Neuronal stem cell (in vitro differentiated cells): ENCODE measurements around the gene CD52.
A peak's percentile ranks its signal among the peaks of the same experiment; 100 is the strongest.

Experiments used
- DNase-seq: peaks from one replicate; pipeline ENCODE4 v3.0.0-alpha.2; 2013; ENCODE audit warnings: low spot score
- H2AFZ ChIP-seq: one replicate; pipeline ENCODE4 v1.6.1; 2013; ENCODE audit warnings: mild to moderate bottlenecking, low read length, inconsistent platforms
- H2AK5ac ChIP-seq: 2 replicates; pipeline ENCODE4 v1.6.1; 2013; ENCODE audit warnings: low read depth, mild to moderate bottlenecking, inconsistent platforms, low read length, moderate library complexity, mixed read lengths
- H2BK120ac ChIP-seq: 2 replicates; pipeline ENCODE4 v1.6.1; 2013; ENCODE audit warnings: low read depth, mild to moderate bottlenecking, inconsistent platforms, low read length, moderate library complexity, mixed read lengths
- H2BK12ac ChIP-seq: one replicate; pipeline ENCODE4 v1.6.1; 2013; ENCODE audit warnings: low read length, inconsistent platforms
- H2BK15ac ChIP-seq: 2 replicates; pipeline ENCODE4 v1.6.1; 2013; ENCODE audit warnings: mild to moderate bottlenecking, low read length, inconsistent platforms, mixed read lengths
- H2BK5ac ChIP-seq: one replicate; pipeline ENCODE4 v1.6.1; 2013; ENCODE audit warnings: inconsistent platforms, mild to moderate bottlenecking, low read length, moderate library complexity
- H3K14ac ChIP-seq: one replicate; pipeline ENCODE4 v1.6.1; 2013; ENCODE audit warnings: low read length, inconsistent platforms
- H3K18ac ChIP-seq: 2 replicates; pipeline ENCODE4 v1.6.1; 2013; ENCODE audit warnings: low read length, inconsistent platforms
- H3K23ac ChIP-seq: 2 replicates; pipeline ENCODE4 v1.6.1; 2013; ENCODE audit warnings: low read depth, mild to moderate bottlenecking, mixed read lengths, low read length, inconsistent platforms; ENCODE audit not compliant: poor library complexity
- H3K27ac ChIP-seq: replicated peaks from 3 replicates; pipeline ENCODE4 v1.5.1; 2013; ENCODE audit warnings: low read length, inconsistent platforms
- H3K27me3 ChIP-seq, 3 experiments: 2 replicates each; pipeline ENCODE4 v1.6.1; 2013; ENCODE audit warnings: low read length in 3 of 3, mild to moderate bottlenecking in 2 of 3, inconsistent platforms in 1 of 3, low read depth in 1 of 3, mixed read lengths in 1 of 3, moderate library complexity in 1 of 3; ENCODE audit not compliant: control insufficient read depth in 3 of 3, insufficient read depth in 3 of 3
- H3K36me3 ChIP-seq, 2 donors: replicated peaks in 1 of 2; 2 replicates each; pipeline ENCODE4 v1.6.1; 2013; ENCODE audit warnings: low read length in 2 of 2; ENCODE audit not compliant: control insufficient read depth in 2 of 2, insufficient read depth in 2 of 2
- H3K4ac ChIP-seq: 2 replicates; pipeline ENCODE4 v1.6.1; 2013; ENCODE audit warnings: inconsistent platforms, mild to moderate bottlenecking, low read length, moderate library complexity
- H3K4me1 ChIP-seq, 2 donors: 1 replicate in 1 of 2; 2 replicates in 1 of 2; pipeline ENCODE4 v1.6.1; 2013; ENCODE audit warnings: low read length in 2 of 2, low read depth in 1 of 2; ENCODE audit not compliant: control insufficient read depth in 2 of 2, insufficient read depth in 1 of 2
- H3K4me2 ChIP-seq: one replicate; pipeline ENCODE4 v1.6.1; 2013; ENCODE audit warnings: mild to moderate bottlenecking, low read length, inconsistent platforms; ENCODE audit not compliant: insufficient read depth, poor library complexity, severe bottlenecking
- H3K4me3 ChIP-seq, 2 donors: 2 replicates each; pipeline ENCODE4 v1.5.1; 2013; ENCODE audit warnings: low read length in 2 of 2, mild to moderate bottlenecking in 2 of 2, inconsistent platforms in 1 of 2, moderate library complexity in 1 of 2
- H3K79me1 ChIP-seq: one replicate; pipeline ENCODE4 v1.6.1; 2013; ENCODE audit warnings: low read depth, mild to moderate bottlenecking, inconsistent platforms, low read length, moderate library complexity
- H3K9ac ChIP-seq: one replicate; pipeline ENCODE4 v1.6.1; 2013; ENCODE audit warnings: mild to moderate bottlenecking, low read depth, low read length, inconsistent platforms; ENCODE audit not compliant: poor library complexity
- H3K9me3 ChIP-seq, 2 donors: replicated peaks in 1 of 2; 2 replicates each; pipeline versions ENCODE3 to v1.6.1; 2013; ENCODE audit warnings: low read length in 2 of 2, mild to moderate bottlenecking in 2 of 2, inconsistent platforms in 1 of 2, low read depth in 1 of 2, mixed read lengths in 1 of 2, moderate library complexity in 1 of 2; ENCODE audit not compliant: control insufficient read depth in 2 of 2, insufficient read depth in 1 of 2
- H4K8ac ChIP-seq: one replicate; pipeline ENCODE4 v1.6.1; 2013; ENCODE audit warnings: low read depth, mild to moderate bottlenecking, inconsistent platforms, low read length, moderate library complexity
- H4K91ac ChIP-seq: one replicate; pipeline ENCODE4 v1.6.1; 2013; ENCODE audit warnings: low read length, low read depth, mild to moderate bottlenecking, inconsistent platforms; ENCODE audit not compliant: poor library complexity
- WGBS, 2 donors: extraction: QIAGEN DNeasy Blood & Tissue Kit; methylation state at CpG; one replicate each; pipeline ENCODE4 v1.1.7; 2013; ENCODE audit warnings: missing lambda C conversion rate in 2 of 2, mixed read lengths in 1 of 2; ENCODE audit not compliant: insufficient read length in 2 of 2, insufficient replicate concordance in 1 of 2; ENCODE audit errors: extremely low coverage in 2 of 2; 5-methylcytosine and 5-hydroxymethylcytosine counted together

CD52 gene

GRCh38 chr1:26274801-26275425, 42.8 kb upstream of the CD52 start:
- no peak overlapping the region for H3K18ac ChIP-seq
- no peak for DNase-seq
- H3K4me2 ChIP-seq = no peak overlapping the region
- H3K27me3 ChIP-seq = no peaks in the 10 kb centered on the region
- no peak overlapping the region for H2AK5ac ChIP-seq
- H3K9ac ChIP-seq = no peak overlapping the region
- peaks cover 2% of the 10 kb centered on the region for H3K79me1 ChIP-seq
- no peak overlapping the region for H3K27ac ChIP-seq
- no peak overlapping the region for H2BK12ac ChIP-seq
- H4K91ac ChIP-seq = no peak overlapping the region
- H3K14ac ChIP-seq = no peak overlapping the region
- H2BK120ac ChIP-seq = no peak overlapping the region
- H2BK15ac ChIP-seq = no peak overlapping the region
- peaks cover 59 to 84% of the 10 kb centered on the region in 2 donors for H3K36me3 ChIP-seq
- WGBS, 2 donors = no CpG with 5 or more reads among the region's 11 CpGs
- no peak overlapping the region for H2AFZ ChIP-seq
- no peak overlapping the region for H3K23ac ChIP-seq
- H3K4ac ChIP-seq = no peak overlapping the region
- H4K8ac ChIP-seq = no peak overlapping the region
- H3K4me3 ChIP-seq = no peak overlapping the region
- H2BK5ac ChIP-seq = no peak overlapping the region
- peaks cover 0 to 4% of the 10 kb centered on the region in 2 donors for H3K9me3 ChIP-seq
- peaks cover 5 to 8% of the 10 kb centered on the region in 2 donors for H3K4me1 ChIP-seq

- Histone ChIP-seq H3K9ac (no peak overlapping the region), H2BK5ac (no peak overlapping the region), H3K4me1 (peaks cover 9 to 14% of the 10 kb centered on the region in 2 donors), H3K23ac (no peak overlapping the region), H2AK5ac (no peak overlapping the region), H3K27me3 (no peaks in the 10 kb centered on the region), H3K27ac (no peak overlapping the region), H3K9me3 (no peaks in the 10 kb centered on the region), H3K4me3 (no peak overlapping the region), H4K8ac (no peak overlapping the region), H3K4ac (no peak overlapping the region), H3K79me1 (peaks cover 4% of the 10 kb centered on the region), H4K91ac (no peak overlapping the region), H2BK120ac (no peak overlapping the region), H3K4me2 (no peak overlapping the region), H3K18ac (no peak overlapping the region), H2AFZ (peak overlapping the region; percentile 24), H3K36me3 (peaks cover 53 to 79% of the 10 kb centered on the region in 2 donors), H2BK12ac (no peak overlapping the region), H2BK15ac (no peak overlapping the region), H3K14ac (no peak overlapping the region)
- peak; percentile 76 for DNase-seq
- no CpG with 5 or more reads among the region's 3 CpGs for WGBS, 2 donors
Measured at GRCh38 chr1:26275580-26276431, 42.0 kb upstream of the CD52 start.

DNA sequence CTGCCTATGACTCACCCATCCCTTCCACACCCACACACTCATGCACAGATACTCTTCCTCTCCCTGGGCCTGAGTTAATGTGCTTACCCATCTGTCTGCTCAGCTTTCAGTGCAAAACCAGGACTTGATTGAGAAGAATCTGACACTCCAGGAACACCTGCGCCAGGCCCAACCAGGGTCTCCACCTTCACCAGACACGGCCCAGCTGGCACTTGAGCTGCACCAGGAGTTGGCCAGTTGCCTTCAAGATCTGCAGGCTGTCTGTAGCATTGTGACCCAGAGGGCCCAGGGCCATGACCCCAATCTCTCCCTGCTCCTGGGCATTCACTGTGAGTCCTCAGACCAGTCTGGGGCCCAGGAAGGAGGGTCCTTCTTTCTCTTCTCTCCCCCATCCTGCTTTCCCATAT, 41.3 kb upstream of the CD52 start:
- Histone ChIP-seq H2AFZ (no peak overlapping the region), H3K9me3 (no peaks in the 10 kb centered on the region), H3K27ac (no peak overlapping the region), H3K79me1 (peaks cover 4% of the 10 kb centered on the region), H3K9ac (no peak overlapping the region), H2BK12ac (no peak overlapping the region), H3K27me3 (no peaks in the 10 kb centered on the region), H2BK15ac (no peak overlapping the region), H3K4me2 (no peak overlapping the region), H3K36me3 (peaks cover 48 to 78% of the 10 kb centered on the region in 2 donors), H4K8ac (no peak overlapping the region), H2BK120ac (no peak overlapping the region), H3K4ac (no peak overlapping the region), H3K4me3 (no peak overlapping the region), H3K18ac (no peak overlapping the region), H2AK5ac (no peak overlapping the region), H4K91ac (no peak overlapping the region), H2BK5ac (no peak overlapping the region), H3K4me1 (peaks cover 15 to 19% of the 10 kb centered on the region in 2 donors), H3K23ac (peak overlapping the region; percentile 38), H3K14ac (no peak overlapping the region)
- no peak for DNase-seq
- WGBS, 2 donors = no CpG with 5 or more reads among the region's 2 CpGs

- H3K4me2 ChIP-seq = no peak overlapping the region
- H3K27ac ChIP-seq = no peak overlapping the region
- DNase-seq = no peak
- H2AFZ ChIP-seq = no peak overlapping the region
- H3K27me3 ChIP-seq = no peaks in the 10 kb centered on the region
- no peak overlapping the region for H3K23ac ChIP-seq
- no peak overlapping the region for H3K4ac ChIP-seq
- H2AK5ac ChIP-seq = no peak overlapping the region
- no peak overlapping the region for H2BK5ac ChIP-seq
- H4K91ac ChIP-seq = no peak overlapping the region
- no peak overlapping the region for H4K8ac ChIP-seq
- WGBS, 2 donors = no CpG with 5 or more reads among the region's 3 CpGs
- H3K9ac ChIP-seq = no peak overlapping the region
- H3K14ac ChIP-seq = no peak overlapping the region
- H2BK120ac ChIP-seq = no peak overlapping the region
- peaks cover 41 to 73% of the 10 kb centered on the region in 2 donors for H3K36me3 ChIP-seq
- H2BK12ac ChIP-seq = no peak overlapping the region
- H3K79me1 ChIP-seq = peaks cover 4% of the 10 kb centered on the region
- H3K18ac ChIP-seq = no peak overlapping the region
- H3K9me3 ChIP-seq = no peaks in the 10 kb centered on the region
- no peak overlapping the region for H2BK15ac ChIP-seq
- H3K4me3 ChIP-seq = no peak overlapping the region
- peaks cover 20 to 26% of the 10 kb centered on the region in 2 donors for H3K4me1 ChIP-seq
Measured at GRCh38 chr1:26277261-26277661, 40.5 kb upstream of the CD52 start.
